ENCODE data around the gene SETDB2.

The SETDB2 gene

GRCh38 chr13:49428041-49428763, 15.9 kb upstream of the SETDB2 start:
- peak; percentile 49 to 58 for DNase-seq

GRCh38 chr13:49429121-49429520, 15.0 kb upstream of the SETDB2 start:
- no peak for DNase-seq

- no peak for DNase-seq
These were observed 8.1 kb upstream of the SETDB2 start for GRCh38 chr13:49435992-49436391.

- DNase-seq: peak; percentile 47 to 65
These were observed 7.2 kb upstream of the SETDB2 start for GRCh38 chr13:49436890-49437289.

GRCh38 chr13:49437705-49438104, 6.4 kb upstream of the SETDB2 start:
- DNase-seq: no peak

GRCh38 chr13:49439609-49440008, 4.5 kb upstream of the SETDB2 start:
- DNase-seq: no peak

- DNase-seq: no peak
These were observed 2.8 kb upstream of the SETDB2 start for GRCh38 chr13:49441312-49441711.

GRCh38 chr13:49441846-49442245, 2.2 kb upstream of the SETDB2 start:
- DNase-seq: no peak

- DNase-seq: peak; percentile 50 to 56
These were observed 744 bp upstream of the SETDB2 start for GRCh38 chr13:49443357-49443703.

GRCh38 chr13:49444524-49445395, 686 bp downstream of the SETDB2 start:
- DNase-seq: peak; percentile 94 to 96

- no peak for DNase-seq
These were observed 2.4 kb downstream of the SETDB2 start for GRCh38 chr13:49446473-49446872.

GRCh38 chr13:49448753-49449152, 4.7 kb downstream of the SETDB2 start:
- no peak for DNase-seq

- no peak for DNase-seq
These were observed 6.2 kb downstream of the SETDB2 start for GRCh38 chr13:49450105-49450819.

GRCh38 chr13:49452725-49453457, 8.8 kb downstream of the SETDB2 start:
- no peak for DNase-seq

- DNase-seq: no peak
These were observed 9.4 kb downstream of the SETDB2 start for GRCh38 chr13:49453465-49453864.

- no peak for DNase-seq
These were observed 10.4 kb downstream of the SETDB2 start for GRCh38 chr13:49454388-49455006.

GRCh38 chr13:49455007-49455398, 10.9 kb downstream of the SETDB2 start:
- no peak for DNase-seq

GRCh38 chr13:49456156-49456555, 12.1 kb downstream of the SETDB2 start:
- no peak for DNase-seq

- no peak for DNase-seq
These were observed 13.1 kb downstream of the SETDB2 start for GRCh38 chr13:49457221-49457620.

- peak in 1 of 2 donors; percentile 1 for DNase-seq
These were observed 15.5 kb downstream of the SETDB2 start for GRCh38 chr13:49459580-49459979.

GRCh38 chr13:49464085-49464484, 20.0 kb downstream of the SETDB2 start:
- no peak for DNase-seq

Data from inflammatory macrophage (primary cell).